Esophagus muscularis mucosa (tissue), 4 donors: ENCODE measurements around the gene PDS5B. TPM values are rescaled to one million over a fixed set of nuclear protein-coding genes. Genes with fewer than 3 reads are reported as not detected.

ENCODE experiments used
- DNase-seq: peaks from one replicate; pipeline ENCODE4 v3.0.0-alpha.2; 2017; ENCODE audit errors: extremely low spot score
- H3K27ac ChIP-seq, 4 donors: fragments of 200-600 bp; sonication (generic); replicated peaks in 1 of 4; 1 replicate in 3 of 4; 2 replicates in 1 of 4; pipeline ENCODE4 v1.5.1; 2016 to 2019; ENCODE audit warnings: mild to moderate bottlenecking in 1 of 4
- H3K27me3 ChIP-seq, 4 donors: fragments of 200-600 bp; sonication (generic); one replicate each; pipeline versions ENCODE4 v1.5.1 to v1.6.0; 2016 to 2019
- H3K36me3 ChIP-seq, 4 donors: fragments of 200-600 bp; sonication (generic); one replicate each; pipeline ENCODE4 v1.5.1; 2016 to 2019
- H3K4me1 ChIP-seq, 4 donors: fragments of 200-600 bp; sonication (generic); one replicate each; pipeline ENCODE4 v1.5.1; 2016 to 2019
- H3K4me3 ChIP-seq, 4 donors: fragments of 200-600 bp; sonication (generic); 1 replicate in 2 of 4; 2 replicates in 2 of 4; pipeline ENCODE4 v1.5.1; 2016 to 2019; ENCODE audit warnings: mild to moderate bottlenecking in 4 of 4, moderate library complexity in 1 of 4
- H3K9me3 ChIP-seq, 4 donors: fragments of 200-600 bp; sonication (generic); 1 replicate in 3 of 4; 2 replicates in 1 of 4; pipeline ENCODE4 v1.5.1; 2016 to 2019
- CTCF ChIP-seq, 3 experiments: fragments of 200-600 bp in 2 of 3; fragments of 450-650 bp in 1 of 3; sonication (generic) in 2 of 3; IDR thresholded peaks; one replicate each; pipeline ENCODE4 v1.5.1; 2017 to 2019; ENCODE audit warnings: antibody characterized with exemption in 3 of 3, mild to moderate bottlenecking in 2 of 3, moderate library complexity in 1 of 3
- EP300 ChIP-seq: sonication (generic); formaldehyde crosslinking; IDR thresholded peaks from one replicate; pipeline ENCODE4 v1.6.1; 2017; ENCODE audit warnings: antibody characterized with exemption
- POLR2A ChIP-seq: fragments of 450-650 bp; IDR thresholded peaks from one replicate; pipeline ENCODE4 v1.6.1; 2017; ENCODE audit warnings: antibody characterized with exemption, moderate library complexity, mild to moderate bottlenecking, low read depth
- POLR2AphosphoS5 ChIP-seq, 2 donors: sonication (generic); formaldehyde crosslinking; IDR thresholded peaks; one replicate each; pipeline ENCODE4 v1.6.1; 2017; ENCODE audit warnings: antibody characterized with exemption in 2 of 2
- WGBS: methylation state at CpG from one replicate; pipeline ENCODE4 v1.1.5; 2018; 5-methylcytosine and 5-hydroxymethylcytosine counted together
- intact Hi-C: fragments of 100-400 bp; cut with DNase I; formaldehyde crosslinking; loops from one replicate; pipeline ENCODE4 v1.15.1; 2023
- total RNA-seq, 4 donors: library from RNA; depleted of rRNA; stranded (reverse); fragments of >200 nt; gene quantifications; one replicate each; pipeline versions ENCODE4 v1.1.0 to v1.2.1, GENCODE V29; 2016

Gene PDS5B
- total RNA-seq, 4 donors from 2014 or later, result 33.1 to 58.6 (median 42.4) TPM

DNA sequence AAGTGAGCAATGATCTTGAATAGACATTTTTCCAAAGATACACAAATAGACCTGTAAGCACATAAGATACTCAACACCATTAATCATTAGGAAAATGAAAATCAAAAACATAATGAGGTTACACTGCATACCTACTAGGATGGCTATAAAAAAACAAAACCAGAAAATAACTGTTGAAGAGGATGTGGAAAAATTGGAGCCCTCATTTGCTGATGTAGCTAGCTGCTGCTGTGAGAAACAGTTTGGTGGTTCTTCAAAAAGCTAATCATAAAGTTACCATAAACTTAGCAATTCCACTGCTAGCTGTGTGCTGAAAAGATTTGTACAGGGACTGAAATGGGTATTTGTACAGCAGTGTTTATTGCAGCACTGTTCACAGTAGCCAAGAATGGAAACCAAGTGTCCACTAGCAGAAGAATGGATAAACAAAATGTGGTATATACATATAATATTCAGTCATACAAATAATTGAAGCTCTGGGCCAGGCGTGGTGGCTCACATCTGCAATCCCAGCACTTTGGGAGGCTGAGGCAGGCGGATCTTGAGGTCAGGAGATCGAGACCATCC lies 46.2 kb downstream of the PDS5B start:
- intact Hi-C loops, result no loop called here
- WGBS, result 90% methylated on average over 3 of the region's 3 CpGs
- H3K4me1 ChIP-seq, result peaks cover 0 to 36% (median 24%) of the 10 kb centered on the region in 4 donors
- H3K4me3 ChIP-seq, result no peak overlapping the region
- no peaks in the 10 kb centered on the region for H3K9me3 ChIP-seq
- TF ChIP-seq POLR2AphosphoS5 (IDR thresholded peaks at IDR 0.05), result no peak
- no peak for DNase-seq
- no peaks in the 10 kb centered on the region for H3K27me3 ChIP-seq
- no peaks in the 10 kb centered on the region for H3K36me3 ChIP-seq
- no peak overlapping the region for H3K27ac ChIP-seq

GRCh38 chr13:32636711-32637110 lies 50.5 kb downstream of the PDS5B start:
- no peak overlapping the region for H3K4me3 ChIP-seq
- no peak for TF ChIP-seq POLR2A
- H3K36me3 ChIP-seq, result no peaks in the 10 kb centered on the region
- no peaks in the 10 kb centered on the region for H3K27me3 ChIP-seq
- DNase-seq, result no peak
- intact Hi-C loops, result no loop called here
- WGBS, result 94% methylated on average over 1 of the region's 1 CpG
- H3K4me1 ChIP-seq, result peaks cover 0 to 39% (median 25%) of the 10 kb centered on the region in 4 donors
- H3K9me3 ChIP-seq, result no peaks in the 10 kb centered on the region
- H3K27ac ChIP-seq, result no peak overlapping the region

- no peaks in the 10 kb centered on the region for H3K27me3 ChIP-seq
- no peaks in the 10 kb centered on the region for H3K9me3 ChIP-seq
- 83% methylated on average over 9 of the region's 9 CpGs for WGBS
- H3K4me1 ChIP-seq, result peaks cover 11 to 43% (median 32%) of the 10 kb centered on the region in 4 donors
- no peak for TF ChIP-seq EP300
- TF ChIP-seq POLR2A, result no peak
- no peak for TF ChIP-seq POLR2AphosphoS5 (IDR thresholded peaks at IDR 0.05)
- no peak for TF ChIP-seq CTCF (IDR thresholded peaks at IDR 0.05)
- intact Hi-C loops, result loop anchor here (2.0 kb wide), 1 partner anchor 52 kb away; the partner anchor contains the start of gene PDS5B
- H3K27ac ChIP-seq, result no peak overlapping the region
- DNase-seq, result no peak
- no peaks in the 10 kb centered on the region for H3K36me3 ChIP-seq
- no peak overlapping the region for H3K4me3 ChIP-seq
These were observed 52.5 kb downstream of the PDS5B start for GRCh38 chr13:32638739-32639138.

- no peak for DNase-seq
- intact Hi-C loops, result loop anchor here (2.0 kb wide), 1 partner anchor 53 kb away; the partner anchor contains the start of gene PDS5B
These were observed 53.4 kb downstream of the PDS5B start for GRCh38 chr13:32639502-32640105.

GRCh38 chr13:32642316-32642715 lies 56.1 kb downstream of the PDS5B start:
- Histone ChIP-seq H3K9me3 (no peaks in the 10 kb centered on the region), H3K27me3 (no peaks in the 10 kb centered on the region), H3K36me3 (no peaks in the 10 kb centered on the region), H3K27ac (no peak overlapping the region), H3K4me1 (peaks cover 11 to 53% (median 31%) of the 10 kb centered on the region in 4 donors), H3K4me3 (no peak overlapping the region)
- TF ChIP-seq POLR2A, result no peak
- no peak for TF ChIP-seq CTCF (IDR thresholded peaks at IDR 0.05)
- TF ChIP-seq EP300, result no peak
- TF ChIP-seq POLR2AphosphoS5 (IDR thresholded peaks at IDR 0.05), result no peak
- 64% methylated on average over 1 of the region's 1 CpG for WGBS
- intact Hi-C loops, result no loop called here
- no peak for DNase-seq

More at GRCh38 chr13:32639502-32640105, 53.4 kb downstream of the PDS5B start:
- H3K4me3 ChIP-seq, result no peak overlapping the region
- no peaks in the 10 kb centered on the region for H3K9me3 ChIP-seq
- H3K27me3 ChIP-seq, result no peaks in the 10 kb centered on the region
- H3K27ac ChIP-seq, result no peak overlapping the region
- H3K4me1 ChIP-seq, result peaks cover 11 to 47% (median 32%) of the 10 kb centered on the region in 4 donors
- no peaks in the 10 kb centered on the region for H3K36me3 ChIP-seq
- WGBS, result 31% methylated on average over 4 of the region's 4 CpGs
- TF ChIP-seq CTCF (IDR thresholded peaks at IDR 0.05) (peak; percentile 81 to 85 (median 84)), EP300 (no peak)
